ENCODE data around the gene METTL27.

METTL27 gene

DNA sequence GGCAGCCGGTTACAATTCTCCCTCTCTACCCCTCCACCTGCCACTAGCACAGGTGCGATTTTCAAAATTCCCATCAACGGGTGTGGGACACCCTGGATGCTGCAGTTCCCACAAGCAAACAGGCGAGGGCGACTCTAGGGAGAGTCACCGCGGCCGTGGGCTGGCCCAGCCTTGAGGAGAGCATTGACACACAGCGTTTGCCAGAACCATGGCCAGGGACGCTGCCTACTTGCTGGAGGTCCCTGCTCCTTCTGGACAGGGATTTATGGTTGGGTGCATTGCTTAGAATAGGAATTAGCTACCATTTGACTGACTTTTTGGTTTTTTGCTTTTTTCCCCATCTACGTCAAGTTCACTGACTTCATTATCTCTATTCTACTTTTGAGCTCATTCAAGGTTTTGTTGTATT is 30.6 kb downstream of the METTL27 start:
- TF ChIP-seq ZNF510 (tag by site-specific recombination; IDR thresholded peaks at IDR 0.05; ENCODE audit: insufficient replicate concordance) (no peak), ZNF654 (tag by site-specific recombination; IDR thresholded peaks at IDR 0.05; ENCODE audit: low read depth) (peak; percentile 13; the same call in 1 of the 2 replicates), GLIS2 (tag by site-specific recombination; IDR thresholded peaks at IDR 0.05) (no peak), ZNF571 (tag by site-specific recombination; IDR thresholded peaks at IDR 0.05) (no peak), MYNN (tag by site-specific recombination; IDR thresholded peaks at IDR 0.05; ENCODE audit: borderline replicate concordance) (no peak), ZNF138 (tag by site-specific recombination; IDR thresholded peaks at IDR 0.05; ENCODE audit: borderline replicate concordance) (no peak), ZNF768 (tag by site-specific recombination; IDR thresholded peaks at IDR 0.05) (peak; percentile 63; the same call in 1 of the 2 replicates)
- TF ChIP-seq, protein P1, sequence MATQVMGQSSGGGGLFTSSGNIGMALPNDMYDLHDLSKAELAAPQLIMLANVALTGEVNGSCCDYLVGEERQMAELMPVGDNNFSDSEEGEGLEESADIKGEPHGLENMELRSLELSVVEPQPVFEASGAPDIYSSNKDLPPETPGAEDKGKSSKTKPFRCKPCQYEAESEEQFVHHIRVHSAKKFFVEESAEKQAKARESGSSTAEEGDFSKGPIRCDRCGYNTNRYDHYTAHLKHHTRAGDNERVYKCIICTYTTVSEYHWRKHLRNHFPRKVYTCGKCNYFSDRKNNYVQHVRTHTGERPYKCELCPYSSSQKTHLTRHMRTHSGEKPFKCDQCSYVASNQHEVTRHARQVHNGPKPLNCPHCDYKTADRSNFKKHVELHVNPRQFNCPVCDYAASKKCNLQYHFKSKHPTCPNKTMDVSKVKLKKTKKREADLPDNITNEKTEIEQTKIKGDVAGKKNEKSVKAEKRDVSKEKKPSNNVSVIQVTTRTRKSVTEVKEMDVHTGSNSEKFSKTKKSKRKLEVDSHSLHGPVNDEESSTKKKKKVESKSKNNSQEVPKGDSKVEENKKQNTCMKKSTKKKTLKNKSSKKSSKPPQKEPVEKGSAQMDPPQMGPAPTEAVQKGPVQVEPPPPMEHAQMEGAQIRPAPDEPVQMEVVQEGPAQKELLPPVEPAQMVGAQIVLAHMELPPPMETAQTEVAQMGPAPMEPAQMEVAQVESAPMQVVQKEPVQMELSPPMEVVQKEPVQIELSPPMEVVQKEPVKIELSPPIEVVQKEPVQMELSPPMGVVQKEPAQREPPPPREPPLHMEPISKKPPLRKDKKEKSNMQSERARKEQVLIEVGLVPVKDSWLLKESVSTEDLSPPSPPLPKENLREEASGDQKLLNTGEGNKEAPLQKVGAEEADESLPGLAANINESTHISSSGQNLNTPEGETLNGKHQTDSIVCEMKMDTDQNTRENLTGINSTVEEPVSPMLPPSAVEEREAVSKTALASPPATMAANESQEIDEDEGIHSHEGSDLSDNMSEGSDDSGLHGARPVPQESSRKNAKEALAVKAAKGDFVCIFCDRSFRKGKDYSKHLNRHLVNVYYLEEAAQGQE (tag by site-specific recombination; IDR thresholded peaks at IDR 0.05) = peak; percentile 91
- Histone ChIP-seq H3K4me3 (ENCODE audit: low read depth, low read length) (no peak overlapping the region), H3K4me1 (ENCODE audit: control insufficient read depth, insufficient read depth, low read length) (no peaks in the 10 kb centered on the region), H3K36me3 (ENCODE audit: control insufficient read depth in 2 of 2, insufficient read depth in 1 of 2, low read length in 2 of 2) (no peaks in the 10 kb centered on the region), H3K9me3 (ENCODE audit: control insufficient read depth, insufficient read depth, low read depth, low read length) (no peaks in the 10 kb centered on the region), H3K27ac (ENCODE audit: extremely low read depth, low read depth, low read length) (no peak overlapping the region)
- ChIA-PET POLR2A (interaction anchor here (0.9 kb wide), 1 partner anchor 16 kb away, joined by 3 read pairs; no protein-coding TSS in a partner anchor), CTCF (interaction anchor here (0.7 to 4.3 kb wide), 13 partner anchors 10 to 215 kb away, joined by 3 to 40 read pairs (median 4); no protein-coding TSS in a partner anchor)

DNA sequence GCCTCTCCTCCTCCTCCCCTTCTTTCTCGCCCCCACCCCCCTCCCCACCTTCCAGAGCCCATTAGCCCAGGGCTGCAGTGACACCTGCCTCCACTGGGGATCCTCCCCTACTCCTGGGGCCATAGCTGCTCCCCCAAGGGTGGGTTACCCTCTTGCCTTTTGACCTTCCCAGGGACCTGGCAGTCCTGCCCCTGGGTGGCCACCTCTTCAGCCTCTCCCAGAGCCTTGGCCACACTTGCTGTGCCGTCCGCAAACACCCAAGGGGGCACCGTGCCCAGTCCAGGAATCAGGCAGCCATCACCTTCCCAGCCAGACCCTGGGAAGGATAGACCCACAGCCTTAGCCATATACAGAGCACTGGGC is 31.3 kb downstream of the METTL27 start:
- ChIA-PET CTCF (interaction anchor here (0.7 to 4.3 kb wide), 5 partner anchors 11 to 70 kb away, joined by 4 to 40 read pairs (median 9); no protein-coding TSS in a partner anchor), POLR2A (interaction anchor here (1.1 kb wide), 1 partner anchor 40 kb away, joined by 3 read pairs; no protein-coding TSS in a partner anchor)
- no peak for TF ChIP-seq HOXA7 (CRISPR knock-in tag; IDR thresholded peaks at IDR 0.05; ENCODE audit: borderline replicate concordance)
- TF ChIP-seq ZNF433 (tag by site-specific recombination; IDR thresholded peaks at IDR 0.05; ENCODE audit: low read depth) = no peak
- TF ChIP-seq ZNF654 (tag by site-specific recombination; IDR thresholded peaks at IDR 0.05; ENCODE audit: low read depth) = no peak
- TF ChIP-seq, protein P2, sequence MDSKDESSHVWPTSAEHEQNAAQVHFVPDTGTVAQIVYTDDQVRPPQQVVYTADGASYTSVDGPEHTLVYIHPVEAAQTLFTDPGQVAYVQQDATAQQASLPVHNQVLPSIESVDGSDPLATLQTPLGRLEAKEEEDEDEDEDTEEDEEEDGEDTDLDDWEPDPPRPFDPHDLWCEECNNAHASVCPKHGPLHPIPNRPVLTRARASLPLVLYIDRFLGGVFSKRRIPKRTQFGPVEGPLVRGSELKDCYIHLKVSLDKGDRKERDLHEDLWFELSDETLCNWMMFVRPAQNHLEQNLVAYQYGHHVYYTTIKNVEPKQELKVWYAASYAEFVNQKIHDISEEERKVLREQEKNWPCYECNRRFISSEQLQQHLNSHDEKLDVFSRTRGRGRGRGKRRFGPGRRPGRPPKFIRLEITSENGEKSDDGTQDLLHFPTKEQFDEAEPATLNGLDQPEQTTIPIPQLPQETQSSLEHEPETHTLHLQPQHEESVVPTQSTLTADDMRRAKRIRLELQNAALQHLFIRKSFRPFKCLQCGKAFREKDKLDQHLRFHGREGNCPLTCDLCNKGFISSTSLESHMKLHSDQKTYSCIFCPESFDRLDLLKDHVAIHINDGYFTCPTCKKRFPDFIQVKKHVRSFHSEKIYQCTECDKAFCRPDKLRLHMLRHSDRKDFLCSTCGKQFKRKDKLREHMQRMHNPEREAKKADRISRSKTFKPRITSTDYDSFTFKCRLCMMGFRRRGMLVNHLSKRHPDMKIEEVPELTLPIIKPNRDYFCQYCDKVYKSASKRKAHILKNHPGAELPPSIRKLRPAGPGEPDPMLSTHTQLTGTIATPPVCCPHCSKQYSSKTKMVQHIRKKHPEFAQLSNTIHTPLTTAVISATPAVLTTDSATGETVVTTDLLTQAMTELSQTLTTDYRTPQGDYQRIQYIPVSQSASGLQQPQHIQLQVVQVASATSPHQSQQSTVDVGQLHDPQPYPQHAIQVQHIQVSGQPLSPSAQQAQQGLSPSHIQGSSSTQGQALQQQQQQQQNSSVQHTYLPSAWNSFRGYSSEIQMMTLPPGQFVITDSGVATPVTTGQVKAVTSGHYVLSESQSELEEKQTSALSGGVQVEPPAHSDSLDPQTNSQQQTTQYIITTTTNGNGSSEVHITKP (tag by site-specific recombination; IDR thresholded peaks at IDR 0.05) = no peak
- TF ChIP-seq ZNF184 (tag by site-specific recombination; IDR thresholded peaks at IDR 0.05) = no peak
- no peak for TF ChIP-seq SCRT1 (tag by site-specific recombination; IDR thresholded peaks at IDR 0.05; ENCODE audit: borderline replicate concordance)
- TF ChIP-seq, protein P3, sequence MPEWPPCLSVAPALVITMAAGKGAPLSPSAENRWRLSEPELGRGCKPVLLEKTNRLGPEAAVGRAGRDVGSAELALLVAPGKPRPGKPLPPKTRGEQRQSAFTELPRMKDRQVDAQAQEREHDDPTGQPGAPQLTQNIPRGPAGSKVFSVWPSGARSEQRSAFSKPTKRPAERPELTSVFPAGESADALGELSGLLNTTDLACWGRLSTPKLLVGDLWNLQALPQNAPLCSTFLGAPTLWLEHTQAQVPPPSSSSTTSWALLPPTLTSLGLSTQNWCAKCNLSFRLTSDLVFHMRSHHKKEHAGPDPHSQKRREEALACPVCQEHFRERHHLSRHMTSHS (tag by site-specific recombination; IDR thresholded peaks at IDR 0.05) = no peak
- TF ChIP-seq ZNF132 (tag by site-specific recombination; IDR thresholded peaks at IDR 0.05; ENCODE audit: borderline replicate concordance) = no peak
- TF ChIP-seq ZNF843 (tag by site-specific recombination; IDR thresholded peaks at IDR 0.05) = no peak
- TF ChIP-seq, protein P4, sequence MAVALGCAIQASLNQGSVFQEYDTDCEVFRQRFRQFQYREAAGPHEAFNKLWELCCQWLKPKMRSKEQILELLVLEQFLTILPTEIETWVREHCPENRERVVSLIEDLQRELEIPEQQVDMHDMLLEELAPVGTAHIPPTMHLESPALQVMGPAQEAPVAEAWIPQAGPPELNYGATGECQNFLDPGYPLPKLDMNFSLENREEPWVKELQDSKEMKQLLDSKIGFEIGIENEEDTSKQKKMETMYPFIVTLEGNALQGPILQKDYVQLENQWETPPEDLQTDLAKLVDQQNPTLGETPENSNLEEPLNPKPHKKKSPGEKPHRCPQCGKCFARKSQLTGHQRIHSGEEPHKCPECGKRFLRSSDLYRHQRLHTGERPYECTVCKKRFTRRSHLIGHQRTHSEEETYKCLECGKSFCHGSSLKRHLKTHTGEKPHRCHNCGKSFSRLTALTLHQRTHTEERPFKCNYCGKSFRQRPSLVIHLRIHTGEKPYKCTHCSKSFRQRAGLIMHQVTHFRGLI (tag by site-specific recombination; IDR thresholded peaks at IDR 0.05) = no peak
- no peak for TF ChIP-seq ZNF777 (tag by site-specific recombination; IDR thresholded peaks at IDR 0.05; ENCODE audit: borderline replicate concordance)
- TF ChIP-seq, protein P5, sequence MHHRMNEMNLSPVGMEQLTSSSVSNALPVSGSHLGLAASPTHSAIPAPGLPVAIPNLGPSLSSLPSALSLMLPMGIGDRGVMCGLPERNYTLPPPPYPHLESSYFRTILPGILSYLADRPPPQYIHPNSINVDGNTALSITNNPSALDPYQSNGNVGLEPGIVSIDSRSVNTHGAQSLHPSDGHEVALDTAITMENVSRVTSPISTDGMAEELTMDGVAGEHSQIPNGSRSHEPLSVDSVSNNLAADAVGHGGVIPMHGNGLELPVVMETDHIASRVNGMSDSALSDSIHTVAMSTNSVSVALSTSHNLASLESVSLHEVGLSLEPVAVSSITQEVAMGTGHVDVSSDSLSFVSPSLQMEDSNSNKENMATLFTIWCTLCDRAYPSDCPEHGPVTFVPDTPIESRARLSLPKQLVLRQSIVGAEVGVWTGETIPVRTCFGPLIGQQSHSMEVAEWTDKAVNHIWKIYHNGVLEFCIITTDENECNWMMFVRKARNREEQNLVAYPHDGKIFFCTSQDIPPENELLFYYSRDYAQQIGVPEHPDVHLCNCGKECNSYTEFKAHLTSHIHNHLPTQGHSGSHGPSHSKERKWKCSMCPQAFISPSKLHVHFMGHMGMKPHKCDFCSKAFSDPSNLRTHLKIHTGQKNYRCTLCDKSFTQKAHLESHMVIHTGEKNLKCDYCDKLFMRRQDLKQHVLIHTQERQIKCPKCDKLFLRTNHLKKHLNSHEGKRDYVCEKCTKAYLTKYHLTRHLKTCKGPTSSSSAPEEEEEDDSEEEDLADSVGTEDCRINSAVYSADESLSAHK (tag by site-specific recombination; IDR thresholded peaks at IDR 0.05) = no peak
- H3K9me3 ChIP-seq (ENCODE audit: control insufficient read depth, insufficient read depth, low read depth, low read length) = no peaks in the 10 kb centered on the region
- H3K27ac ChIP-seq (ENCODE audit: extremely low read depth, low read depth, low read length) = no peak overlapping the region
- H3K4me1 ChIP-seq (ENCODE audit: control insufficient read depth, insufficient read depth, low read length) = no peaks in the 10 kb centered on the region
- no peak overlapping the region for H3K4me3 ChIP-seq (ENCODE audit: low read depth, low read length)
- H3K36me3 ChIP-seq (ENCODE audit: control insufficient read depth in 2 of 2, insufficient read depth in 1 of 2, low read length in 2 of 2) = no peaks in the 10 kb centered on the region
